ENCODE results near the gene TSN. TPM values are rescaled to one million over a fixed set of nuclear protein-coding genes. Genes with fewer than 3 reads are reported as not detected.

TSN gene
- total RNA-seq, 1 donor from 2014 or later, result 54.3 TPM

DNA sequence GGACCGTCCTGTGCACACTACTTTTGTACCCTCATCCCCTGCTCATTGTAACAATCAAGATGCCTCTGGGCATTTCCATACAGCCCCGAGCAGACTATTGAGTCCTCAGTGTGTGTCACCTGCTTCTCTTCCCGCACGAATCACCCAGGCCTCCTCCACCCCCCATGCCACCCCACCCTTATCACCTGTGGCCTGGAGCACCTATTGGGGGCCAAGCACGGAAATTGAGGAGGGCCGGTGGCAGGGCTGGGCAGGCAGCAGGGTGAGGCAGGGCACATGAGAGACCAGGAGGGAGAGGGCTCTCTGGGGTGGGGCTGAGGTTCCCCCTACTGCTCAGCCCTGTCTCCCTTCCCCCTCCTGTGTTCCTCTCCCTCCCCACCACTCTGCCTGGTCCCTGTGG is 14.5 kb upstream of the TSN start:
- H3K9ac ChIP-seq (ENCODE audit: low read depth in 1 of 3, low read length in 3 of 3), result no peak overlapping the region
- H3K4me1 ChIP-seq (ENCODE audit: control insufficient read depth in 3 of 3, insufficient read depth in 3 of 3, low read length in 3 of 3), result peaks cover 0 to 6% (median 4%) of the 10 kb centered on the region in 3 donors
- H3K9me3 ChIP-seq (ENCODE audit: control insufficient read depth in 3 of 3, low read length in 3 of 3), result no peaks in the 10 kb centered on the region
- H3K27me3 ChIP-seq (ENCODE audit: control insufficient read depth in 3 of 3, insufficient read depth in 3 of 3, low read length in 3 of 3), result no peaks in the 10 kb centered on the region
- no peak overlapping the region for H3K4me3 ChIP-seq (ENCODE audit: low read length in 3 of 3)
- H3K27ac ChIP-seq (ENCODE audit: low read depth, low read length), result no peak overlapping the region
- H3K36me3 ChIP-seq (ENCODE audit: control insufficient read depth in 3 of 3, insufficient read depth in 3 of 3, low read length in 3 of 3), result peaks cover 0 to 2% (median 0%) of the 10 kb centered on the region in 3 donors

- H3K36me3 ChIP-seq (ENCODE audit: control insufficient read depth in 3 of 3, insufficient read depth in 3 of 3, low read length in 3 of 3), result peaks cover 0 to 1% (median 0%) of the 10 kb centered on the region in 3 donors
- H3K9ac ChIP-seq (ENCODE audit: low read depth in 1 of 3, low read length in 3 of 3), result no peak overlapping the region
- H3K4me3 ChIP-seq (ENCODE audit: low read length in 3 of 3), result no peak overlapping the region
- no peak overlapping the region for H3K27ac ChIP-seq (ENCODE audit: low read depth, low read length)
- H3K4me1 ChIP-seq (ENCODE audit: control insufficient read depth in 3 of 3, insufficient read depth in 3 of 3, low read length in 3 of 3), result peaks cover 0 to under 1% (median 0%) of the 10 kb centered on the region in 3 donors
- H3K27me3 ChIP-seq (ENCODE audit: control insufficient read depth in 3 of 3, insufficient read depth in 3 of 3, low read length in 3 of 3), result no peaks in the 10 kb centered on the region
- H3K9me3 ChIP-seq (ENCODE audit: control insufficient read depth in 3 of 3, low read length in 3 of 3), result no peaks in the 10 kb centered on the region
These were observed 14.0 kb upstream of the TSN start for GRCh38 chr2:121741450-121741849.

- H3K36me3 ChIP-seq (ENCODE audit: control insufficient read depth in 3 of 3, insufficient read depth in 3 of 3, low read length in 3 of 3), result no peaks in the 10 kb centered on the region
- H3K27ac ChIP-seq (ENCODE audit: low read depth, low read length), result no peak overlapping the region
- H3K9me3 ChIP-seq (ENCODE audit: control insufficient read depth in 3 of 3, low read length in 3 of 3), result no peaks in the 10 kb centered on the region
- no peaks in the 10 kb centered on the region for H3K27me3 ChIP-seq (ENCODE audit: control insufficient read depth in 3 of 3, insufficient read depth in 3 of 3, low read length in 3 of 3)
- H3K4me1 ChIP-seq (ENCODE audit: control insufficient read depth in 3 of 3, insufficient read depth in 3 of 3, low read length in 3 of 3), result no peaks in the 10 kb centered on the region
- H3K9ac ChIP-seq (ENCODE audit: low read depth in 1 of 3, low read length in 3 of 3), result no peak overlapping the region
- H3K4me3 ChIP-seq (ENCODE audit: low read length in 3 of 3), result no peak overlapping the region
These were observed 9.3 kb upstream of the TSN start for GRCh38 chr2:121746071-121746578.

GRCh38 chr2:121748202-121748601 is 7.2 kb upstream of the TSN start:
- Histone ChIP-seq H3K4me1 (ENCODE audit: control insufficient read depth in 3 of 3, insufficient read depth in 3 of 3, low read length in 3 of 3) (no peaks in the 10 kb centered on the region), H3K9me3 (ENCODE audit: control insufficient read depth in 3 of 3, low read length in 3 of 3) (no peaks in the 10 kb centered on the region), H3K36me3 (ENCODE audit: control insufficient read depth in 3 of 3, insufficient read depth in 3 of 3, low read length in 3 of 3) (no peaks in the 10 kb centered on the region), H3K9ac (ENCODE audit: low read depth in 1 of 3, low read length in 3 of 3) (no peak overlapping the region), H3K27me3 (ENCODE audit: control insufficient read depth in 3 of 3, insufficient read depth in 3 of 3, low read length in 3 of 3) (no peaks in the 10 kb centered on the region), H3K27ac (ENCODE audit: low read depth, low read length) (no peak overlapping the region), H3K4me3 (ENCODE audit: low read length in 3 of 3) (no peak overlapping the region)

GRCh38 chr2:121754851-121755236 is 607 bp upstream of the TSN start:
- Histone ChIP-seq H3K4me3 (ENCODE audit: low read length in 3 of 3) (peak overlapping the region; percentile 81 to 95 (median 87)), H3K9me3 (ENCODE audit: control insufficient read depth in 3 of 3, low read length in 3 of 3) (no peaks in the 10 kb centered on the region), H3K4me1 (ENCODE audit: control insufficient read depth in 3 of 3, insufficient read depth in 3 of 3, low read length in 3 of 3) (peaks cover 11 to 26% (median 12%) of the 10 kb centered on the region in 3 donors), H3K27me3 (ENCODE audit: control insufficient read depth in 3 of 3, insufficient read depth in 3 of 3, low read length in 3 of 3) (no peaks in the 10 kb centered on the region), H3K36me3 (ENCODE audit: control insufficient read depth in 3 of 3, insufficient read depth in 3 of 3, low read length in 3 of 3) (peaks cover 2 to 5% (median 3%) of the 10 kb centered on the region in 3 donors), H3K9ac (ENCODE audit: low read depth in 1 of 3, low read length in 3 of 3) (peak overlapping the region; percentile 78 to 89 (median 82)), H3K27ac (ENCODE audit: low read depth, low read length) (peak overlapping the region; percentile 39)

DNA sequence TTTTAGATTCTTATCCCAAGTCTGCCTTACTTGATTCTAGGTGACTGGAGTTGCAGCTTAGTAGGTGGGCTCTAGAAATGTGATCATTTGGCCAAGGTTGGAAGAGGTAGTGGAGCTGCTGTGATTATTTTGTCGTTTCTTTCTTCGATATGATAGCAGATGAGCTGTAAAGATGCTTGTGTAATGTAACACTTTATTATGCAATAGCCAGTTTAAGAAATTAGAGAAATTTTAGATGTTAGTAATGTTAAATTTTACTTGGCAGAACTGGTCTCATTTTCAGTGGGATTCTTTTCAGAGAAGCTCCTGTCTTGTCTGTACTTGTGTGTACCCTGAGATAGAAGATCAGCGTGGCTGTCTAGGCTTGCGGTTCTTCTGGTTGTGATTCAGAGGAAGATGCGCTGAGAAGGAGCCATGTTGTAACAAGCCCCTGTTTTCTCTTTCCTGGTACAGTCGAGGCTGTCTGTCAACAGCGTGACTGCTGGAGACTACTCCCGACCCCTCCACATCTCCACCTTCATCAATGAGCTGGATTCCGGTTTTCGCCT is 9.3 kb downstream of the TSN start:
- no peak overlapping the region for H3K27ac ChIP-seq (ENCODE audit: low read depth, low read length)
- no peaks in the 10 kb centered on the region for H3K9me3 ChIP-seq (ENCODE audit: control insufficient read depth in 3 of 3, low read length in 3 of 3)
- no peaks in the 10 kb centered on the region for H3K4me1 ChIP-seq (ENCODE audit: control insufficient read depth in 3 of 3, insufficient read depth in 3 of 3, low read length in 3 of 3)
- no peak overlapping the region for H3K4me3 ChIP-seq (ENCODE audit: low read length in 3 of 3)
- H3K9ac ChIP-seq (ENCODE audit: low read depth in 1 of 3, low read length in 3 of 3), result no peak overlapping the region
- H3K36me3 ChIP-seq (ENCODE audit: control insufficient read depth in 3 of 3, insufficient read depth in 3 of 3, low read length in 3 of 3), result peaks cover 30 to 68% (median 68%) of the 10 kb centered on the region in 3 donors
- no peaks in the 10 kb centered on the region for H3K27me3 ChIP-seq (ENCODE audit: control insufficient read depth in 3 of 3, insufficient read depth in 3 of 3, low read length in 3 of 3)

DNA sequence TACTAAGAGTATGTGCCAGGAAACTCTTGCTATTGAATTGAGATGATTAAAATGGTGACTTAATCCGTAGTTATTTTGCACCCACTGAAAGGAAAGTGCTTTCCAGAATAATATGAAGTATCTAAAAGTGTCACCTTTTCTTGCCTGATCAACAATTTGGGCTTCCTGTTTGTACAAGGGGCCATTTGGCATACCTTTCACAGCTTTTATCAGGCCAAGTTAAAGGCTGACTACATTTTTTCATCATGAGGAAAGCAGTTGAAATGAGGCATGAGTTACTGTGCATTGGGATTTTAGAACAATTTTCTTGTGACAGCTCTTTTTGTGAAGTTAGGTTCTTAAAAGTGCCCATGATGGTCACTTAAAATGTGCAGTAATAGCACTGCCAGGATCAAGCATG is 11.2 kb downstream of the TSN start:
- peaks cover 18 to 63% (median 54%) of the 10 kb centered on the region in 3 donors for H3K36me3 ChIP-seq (ENCODE audit: control insufficient read depth in 3 of 3, insufficient read depth in 3 of 3, low read length in 3 of 3)
- no peaks in the 10 kb centered on the region for H3K27me3 ChIP-seq (ENCODE audit: control insufficient read depth in 3 of 3, insufficient read depth in 3 of 3, low read length in 3 of 3)
- no peak overlapping the region for H3K9ac ChIP-seq (ENCODE audit: low read depth in 1 of 3, low read length in 3 of 3)
- no peak overlapping the region for H3K27ac ChIP-seq (ENCODE audit: low read depth, low read length)
- H3K4me1 ChIP-seq (ENCODE audit: control insufficient read depth in 3 of 3, insufficient read depth in 3 of 3, low read length in 3 of 3), result no peaks in the 10 kb centered on the region
- no peaks in the 10 kb centered on the region for H3K9me3 ChIP-seq (ENCODE audit: control insufficient read depth in 3 of 3, low read length in 3 of 3)
- no peak overlapping the region for H3K4me3 ChIP-seq (ENCODE audit: low read length in 3 of 3)

DNA sequence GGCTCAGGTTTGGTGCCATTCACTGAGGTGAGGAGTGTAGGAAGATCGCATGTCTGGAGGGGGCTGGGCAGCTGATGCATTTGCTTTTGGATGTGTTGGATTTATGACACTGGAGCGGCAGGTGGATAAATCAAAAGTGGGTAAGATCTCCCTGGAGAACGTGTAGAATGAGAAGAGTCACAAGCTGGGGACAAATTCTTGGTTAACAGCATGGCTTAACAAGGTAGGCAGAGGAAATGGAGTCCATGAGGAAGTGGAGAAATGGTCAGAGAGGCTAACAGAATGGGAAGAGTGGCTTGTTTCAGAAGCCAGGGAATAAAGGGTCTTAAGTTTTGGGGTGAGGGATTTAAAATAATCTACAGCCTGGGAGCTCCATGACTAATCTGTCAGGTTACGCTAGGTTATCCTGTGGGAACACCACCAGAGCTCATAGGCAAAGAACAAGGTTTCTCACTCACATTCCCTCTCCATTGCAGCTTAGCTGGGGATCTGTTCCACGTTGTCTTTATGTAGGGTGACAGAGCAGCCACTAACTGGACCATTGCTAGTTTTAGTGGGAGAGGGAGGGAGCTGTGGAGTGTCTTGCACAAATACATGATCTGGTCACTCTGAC is 12.8 kb downstream of the TSN start:
- no peaks in the 10 kb centered on the region for H3K9me3 ChIP-seq (ENCODE audit: control insufficient read depth in 3 of 3, low read length in 3 of 3)
- H3K9ac ChIP-seq (ENCODE audit: low read depth in 1 of 3, low read length in 3 of 3), result no peak overlapping the region
- H3K4me3 ChIP-seq (ENCODE audit: low read length in 3 of 3), result no peak overlapping the region
- no peak overlapping the region for H3K27ac ChIP-seq (ENCODE audit: low read depth, low read length)
- H3K27me3 ChIP-seq (ENCODE audit: control insufficient read depth in 3 of 3, insufficient read depth in 3 of 3, low read length in 3 of 3), result no peaks in the 10 kb centered on the region
- no peaks in the 10 kb centered on the region for H3K4me1 ChIP-seq (ENCODE audit: control insufficient read depth in 3 of 3, insufficient read depth in 3 of 3, low read length in 3 of 3)
- H3K36me3 ChIP-seq (ENCODE audit: control insufficient read depth in 3 of 3, insufficient read depth in 3 of 3, low read length in 3 of 3), result peaks cover 17 to 57% (median 51%) of the 10 kb centered on the region in 3 donors

DNA sequence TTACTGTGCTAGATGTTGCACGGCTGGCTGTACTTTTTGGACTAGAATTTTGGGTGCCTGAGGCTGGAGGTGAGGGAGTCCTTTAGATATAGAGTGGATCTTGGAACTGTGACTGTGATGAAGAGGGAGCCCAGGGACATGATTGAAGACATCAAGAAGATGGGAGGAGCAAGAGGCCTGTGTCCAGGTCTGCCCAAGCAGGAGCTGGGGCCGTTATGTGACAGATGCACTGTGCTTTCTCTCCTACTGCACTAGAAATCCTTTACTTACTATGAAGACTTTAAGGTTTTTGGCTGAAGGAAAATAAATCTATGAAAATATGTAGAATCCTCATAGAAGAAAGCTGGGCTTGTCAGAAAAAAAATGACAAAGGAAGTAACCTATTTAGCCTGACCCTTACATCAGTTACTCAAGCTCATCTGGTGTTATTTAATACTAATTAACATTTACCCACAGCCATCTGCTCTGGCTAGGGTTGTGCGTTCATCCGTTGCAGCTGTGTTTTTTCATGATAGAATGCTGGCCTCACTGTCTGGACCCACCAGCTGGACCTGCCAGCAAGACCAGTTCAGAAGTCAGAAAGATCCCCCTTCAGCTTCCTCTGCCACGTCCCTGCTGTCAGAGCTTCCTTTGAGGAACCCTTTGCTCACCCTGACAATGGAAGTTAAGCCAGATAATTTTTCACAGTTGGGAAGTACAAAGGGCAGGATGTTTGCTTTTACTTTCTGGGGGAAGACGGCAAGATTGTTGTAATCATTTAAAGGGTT is 16.7 kb downstream of the TSN start:
- Histone ChIP-seq H3K4me1 (ENCODE audit: control insufficient read depth in 3 of 3, insufficient read depth in 3 of 3, low read length in 3 of 3) (no peaks in the 10 kb centered on the region), H3K27me3 (ENCODE audit: control insufficient read depth in 3 of 3, insufficient read depth in 3 of 3, low read length in 3 of 3) (no peaks in the 10 kb centered on the region), H3K4me3 (ENCODE audit: low read length in 3 of 3) (no peak overlapping the region), H3K9ac (ENCODE audit: low read depth in 1 of 3, low read length in 3 of 3) (no peak overlapping the region), H3K9me3 (ENCODE audit: control insufficient read depth in 3 of 3, low read length in 3 of 3) (no peaks in the 10 kb centered on the region), H3K27ac (ENCODE audit: low read depth, low read length) (no peak overlapping the region), H3K36me3 (ENCODE audit: control insufficient read depth in 3 of 3, insufficient read depth in 3 of 3, low read length in 3 of 3) (peaks cover 3 to 21% (median 12%) of the 10 kb centered on the region in 3 donors)

DNA sequence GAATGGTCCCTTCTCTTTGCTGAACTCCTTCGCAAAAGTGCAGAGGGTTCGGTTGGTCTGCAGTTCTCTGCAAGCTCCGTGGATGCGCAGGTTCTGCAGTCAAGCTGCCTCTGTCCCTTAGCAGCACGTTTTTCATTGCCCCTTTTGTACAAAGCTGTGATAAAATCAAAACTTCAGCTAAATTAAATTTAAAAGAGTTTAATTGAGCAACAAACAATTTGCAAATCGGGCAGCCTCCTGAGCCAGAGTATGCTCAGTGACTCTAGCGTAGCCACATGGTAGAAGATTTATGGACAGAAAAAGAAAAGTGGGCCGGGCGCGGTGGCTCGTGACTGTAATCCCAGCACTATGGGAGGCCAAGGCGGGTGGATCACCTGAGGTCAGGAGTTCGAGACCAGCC is 18.8 kb downstream of the TSN start:
- no peaks in the 10 kb centered on the region for H3K9me3 ChIP-seq (ENCODE audit: control insufficient read depth in 3 of 3, low read length in 3 of 3)
- H3K4me1 ChIP-seq (ENCODE audit: control insufficient read depth in 3 of 3, insufficient read depth in 3 of 3, low read length in 3 of 3), result no peaks in the 10 kb centered on the region
- H3K27me3 ChIP-seq (ENCODE audit: control insufficient read depth in 3 of 3, insufficient read depth in 3 of 3, low read length in 3 of 3), result no peaks in the 10 kb centered on the region
- H3K9ac ChIP-seq (ENCODE audit: low read depth in 1 of 3, low read length in 3 of 3), result no peak overlapping the region
- no peak overlapping the region for H3K4me3 ChIP-seq (ENCODE audit: low read length in 3 of 3)
- H3K36me3 ChIP-seq (ENCODE audit: control insufficient read depth in 3 of 3, insufficient read depth in 3 of 3, low read length in 3 of 3), result peaks cover 0 to 9% (median 3%) of the 10 kb centered on the region in 3 donors
- no peak overlapping the region for H3K27ac ChIP-seq (ENCODE audit: low read depth, low read length)
